NCI-H2029 treated with DMSO at 0.1 percent for 48 hours (cell line): Measurements from ENCODE around the gene TPPP.
A peak's percentile ranks its signal among the peaks of the same experiment; 100 is the strongest.

Experiments used
- DNase-seq: peaks from one replicate; lab custom pipeline; 2025; lab: John Stamatoyannopoulos, UW

Gene TPPP

DNA sequence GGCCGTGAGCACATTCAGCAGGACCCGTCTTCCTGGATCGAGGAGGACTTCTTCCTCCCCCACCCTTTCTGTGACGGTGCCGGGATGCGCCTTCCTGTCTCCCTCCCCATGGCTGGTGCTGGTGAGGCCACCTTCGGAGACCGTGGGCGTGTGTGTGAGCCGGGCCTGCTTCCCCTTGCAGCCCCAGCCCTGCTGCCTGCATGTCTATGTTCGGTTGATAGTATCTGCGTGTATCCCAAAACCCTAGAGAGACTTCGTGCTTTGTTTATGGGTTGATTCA is 68.3 kb downstream of the TPPP start:
- no peak for DNase-seq

DNA sequence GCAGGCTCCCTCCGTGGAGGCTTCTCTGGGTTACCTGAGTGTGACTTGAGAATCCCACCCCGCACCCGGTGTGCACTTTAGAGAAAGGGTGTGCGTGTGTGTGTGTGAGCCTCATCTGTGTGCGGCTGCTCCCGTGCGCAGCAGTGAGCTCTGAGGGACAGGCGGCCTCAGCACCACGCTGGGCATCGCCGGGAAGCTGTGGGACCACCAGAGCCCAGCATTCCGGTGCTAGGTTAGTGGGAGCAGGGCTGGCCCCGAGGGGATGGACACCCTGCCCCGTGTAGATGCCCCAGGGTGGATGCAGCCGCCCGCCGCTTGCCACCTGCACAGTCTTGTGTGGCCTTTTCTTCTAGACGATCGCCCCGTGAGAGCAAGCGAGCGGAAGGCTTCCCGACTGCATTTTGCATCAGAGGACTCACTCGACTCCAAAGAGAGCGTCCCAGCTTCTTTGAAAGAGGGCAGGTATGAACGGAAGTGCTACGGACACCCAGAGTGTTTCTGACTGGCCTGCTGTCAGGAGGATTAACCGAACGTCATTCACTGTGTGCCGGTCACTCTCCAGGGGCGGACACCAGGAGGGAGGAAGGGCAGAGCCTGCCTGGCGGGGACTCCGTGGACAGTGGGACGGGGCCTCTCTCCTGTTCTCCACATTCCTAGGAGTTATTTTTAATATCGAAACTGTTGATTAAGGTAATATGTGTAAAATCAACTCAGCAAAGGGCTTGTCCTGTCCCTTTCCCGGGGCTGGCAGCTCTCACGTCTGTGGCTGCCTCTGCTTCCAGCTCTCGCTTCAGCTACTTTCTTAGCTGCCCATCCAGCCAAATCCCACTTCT is 68.8 kb downstream of the TPPP start:
- no peak for DNase-seq

DNA sequence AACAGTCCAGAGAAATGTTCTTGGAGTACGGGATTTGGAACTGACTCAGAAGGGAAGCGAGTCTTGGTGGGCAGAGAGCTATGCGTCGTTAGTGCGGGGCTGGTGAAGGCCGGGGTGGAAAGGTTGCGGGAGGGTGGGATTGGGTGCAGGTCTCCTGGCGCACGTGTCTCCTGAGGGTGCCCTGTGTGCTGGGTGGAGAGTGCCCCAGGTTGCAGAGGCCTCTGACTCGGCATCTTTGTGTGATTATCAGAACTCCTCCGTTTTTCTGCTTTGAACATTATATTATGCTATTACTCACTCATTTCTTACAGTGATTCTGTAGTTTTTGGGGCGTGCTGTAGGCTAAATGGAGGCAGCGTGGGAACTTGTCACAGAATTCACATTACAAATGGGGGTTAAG is 69.6 kb downstream of the TPPP start:
- no peak for DNase-seq

DNA sequence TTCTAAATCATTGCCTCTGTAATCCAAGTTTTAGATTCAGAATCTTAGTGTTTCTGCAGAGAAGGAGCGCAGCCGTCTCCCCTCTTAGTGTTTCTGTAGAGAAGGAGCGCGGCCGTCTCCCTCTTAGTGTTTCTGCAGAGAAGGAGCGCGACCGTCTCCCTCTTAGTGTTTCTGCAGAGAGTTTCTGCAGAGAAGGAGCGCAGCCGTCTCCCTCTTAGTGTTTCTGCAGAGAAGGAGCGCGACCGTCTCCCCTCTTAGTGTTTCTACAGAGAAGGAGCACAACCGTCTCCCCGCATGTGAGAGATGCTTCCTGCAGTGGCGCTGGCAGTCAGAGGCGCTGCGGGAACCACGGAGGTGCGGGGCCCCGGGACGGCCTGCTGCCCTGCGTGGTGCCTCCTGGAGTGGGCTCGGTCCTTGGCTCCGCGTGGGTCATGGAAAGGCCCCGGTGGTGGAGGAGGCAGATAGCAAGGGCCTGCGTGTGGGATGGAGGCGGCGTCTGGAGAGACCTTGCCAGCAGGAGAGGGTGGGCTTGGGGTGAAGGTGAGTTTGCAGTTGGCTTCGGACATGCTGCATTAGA is 70.1 kb downstream of the TPPP start:
- DNase-seq, result no peak

DNA sequence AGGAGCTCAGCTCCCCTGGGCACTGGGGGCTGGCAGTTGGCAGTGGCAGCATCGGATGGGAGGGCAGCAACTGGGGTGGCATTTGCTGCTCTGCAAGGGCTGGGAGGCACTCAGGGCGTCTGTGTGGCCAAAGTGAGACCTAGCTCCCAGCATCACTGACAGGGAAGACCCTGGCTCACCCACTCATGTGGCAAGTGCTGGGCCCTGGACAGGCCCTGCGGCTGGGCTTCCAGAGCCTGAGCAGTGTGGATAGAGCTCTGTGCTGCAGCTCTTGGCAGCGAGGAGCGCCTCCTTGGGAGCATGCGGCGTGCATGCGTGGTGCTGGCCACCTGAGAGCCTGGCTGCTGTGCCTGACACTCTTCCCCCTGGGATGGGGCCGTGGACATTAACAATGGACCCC is 70.8 kb downstream of the TPPP start:
- DNase-seq, result no peak

DNA sequence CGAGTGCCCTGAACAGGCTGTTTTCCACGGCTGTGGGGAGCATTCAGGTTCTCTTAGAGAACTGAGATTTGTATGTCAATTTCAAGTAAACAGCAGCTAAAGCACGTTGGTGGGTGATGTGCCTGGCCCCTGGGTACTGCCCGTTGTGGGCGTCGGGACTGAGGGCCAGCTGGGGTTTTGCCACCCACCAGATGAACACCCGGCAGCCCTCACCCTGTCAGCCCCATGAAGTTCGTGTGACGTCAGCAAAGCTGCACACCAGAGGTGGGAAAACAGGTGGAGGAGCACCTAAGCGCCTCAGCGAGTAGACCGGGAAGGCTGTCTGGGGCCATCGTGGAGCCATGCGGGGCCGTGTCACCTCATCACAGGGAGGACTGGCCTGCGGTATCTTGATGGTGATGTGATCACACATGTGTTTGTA is 71.8 kb downstream of the TPPP start:
- DNase-seq, result no peak

DNA sequence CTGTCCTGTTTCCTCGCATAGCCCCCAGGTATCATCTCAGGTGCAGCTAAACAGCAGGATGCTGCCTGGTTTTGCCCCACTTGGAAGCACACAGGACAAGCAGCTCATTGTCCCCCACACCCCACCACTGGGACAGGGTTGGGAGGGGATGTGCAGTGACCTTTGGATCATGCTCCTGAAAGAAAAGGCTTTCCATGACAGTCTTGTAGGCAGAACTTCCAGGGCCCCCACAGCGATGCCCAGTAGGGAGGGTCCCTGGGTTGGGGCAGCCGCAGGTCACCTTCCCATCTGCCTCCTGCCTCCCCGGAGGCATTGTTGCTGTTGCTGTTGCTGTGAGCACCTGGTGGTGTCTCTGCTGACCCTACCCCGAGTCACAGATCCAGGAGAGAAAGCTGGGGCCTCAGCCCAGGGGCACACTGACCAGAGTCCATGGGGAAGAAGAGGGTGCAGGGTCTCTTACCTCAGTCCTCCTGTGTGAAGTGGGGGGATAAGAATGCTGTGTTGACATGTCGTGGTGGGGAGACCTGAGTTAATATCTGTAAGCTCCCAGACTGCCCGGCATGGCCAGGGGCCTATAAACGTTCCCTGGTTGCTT is 72.5 kb downstream of the TPPP start:
- no peak for DNase-seq

DNA sequence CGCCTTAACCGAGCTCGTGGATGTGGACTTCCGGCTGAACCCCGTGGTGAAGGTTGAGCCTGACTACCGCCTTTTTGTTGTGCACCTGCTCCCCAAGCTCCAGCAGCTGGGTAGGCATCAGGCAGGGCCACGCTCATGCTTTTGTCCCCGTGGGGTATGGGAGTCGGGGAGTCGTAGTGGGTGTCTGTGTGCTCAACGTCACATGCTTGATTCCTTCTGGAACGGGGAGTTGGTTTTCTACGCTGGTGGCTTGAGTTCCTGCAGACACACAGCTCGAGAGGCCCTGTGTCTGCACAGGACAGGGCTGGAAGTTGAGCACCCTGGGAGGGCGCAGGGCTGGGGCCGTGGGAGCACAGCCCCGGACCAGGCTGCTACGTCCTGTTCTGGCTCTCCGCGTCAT is 73.0 kb downstream of the TPPP start:
- no peak for DNase-seq

DNA sequence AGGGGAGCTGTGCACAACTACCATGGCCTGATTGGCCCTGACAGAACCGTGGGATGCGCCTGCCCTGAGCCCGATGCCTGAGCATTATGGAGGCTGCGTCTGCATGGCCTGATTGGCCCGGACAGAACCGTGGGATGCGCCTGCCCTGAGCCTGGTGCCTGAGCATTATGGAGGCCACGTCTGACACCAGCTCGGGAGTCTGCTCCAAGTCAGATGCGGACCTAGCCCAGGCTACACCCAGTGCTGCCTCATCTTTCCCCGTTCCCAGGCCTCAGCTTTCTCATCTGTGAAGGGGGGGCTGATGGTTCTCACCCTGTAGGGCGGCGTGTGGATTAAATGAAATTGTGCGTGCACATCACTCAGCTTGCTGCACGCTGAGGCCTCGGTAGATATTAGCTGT is 73.7 kb downstream of the TPPP start:
- DNase-seq, result no peak

DNA sequence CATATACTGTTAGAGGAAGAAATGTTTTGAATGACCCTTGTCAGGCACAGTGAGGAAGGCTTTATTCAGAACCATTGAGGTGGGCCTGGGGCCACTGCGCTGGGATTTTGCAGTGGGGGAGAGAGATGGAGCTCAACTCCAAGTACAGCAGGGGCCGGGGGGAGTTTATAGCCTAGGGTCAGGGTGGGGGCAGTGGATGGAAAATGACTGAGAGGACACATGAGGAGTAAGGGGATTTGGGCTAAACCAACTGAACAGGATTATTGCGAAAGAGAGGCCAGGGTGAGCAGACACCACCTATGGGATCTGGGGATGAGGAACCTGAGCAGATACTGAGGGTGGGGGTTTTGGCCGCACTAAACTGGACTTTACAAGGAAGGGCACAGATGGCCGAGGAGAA is 74.7 kb downstream of the TPPP start:
- no peak for DNase-seq

DNA sequence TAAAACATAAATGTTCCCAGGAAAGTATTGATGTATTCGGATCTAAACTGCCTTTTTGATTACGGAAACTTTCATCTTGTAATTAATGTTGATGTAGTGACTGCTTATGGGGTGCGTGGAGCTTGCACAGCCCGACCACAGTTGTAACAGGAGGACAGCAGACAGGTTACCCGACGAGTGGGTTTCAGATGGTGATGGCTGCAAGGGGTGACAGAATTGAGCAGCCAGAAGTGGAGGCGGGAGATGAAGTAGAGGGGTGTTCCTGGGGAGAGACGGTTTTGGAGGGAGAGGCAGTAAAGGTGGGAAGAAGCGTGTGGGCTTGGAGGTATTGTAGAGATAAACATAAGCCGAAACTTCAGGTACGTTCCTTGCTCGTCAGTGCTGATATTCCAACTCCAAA is 75.3 kb downstream of the TPPP start:
- no peak for DNase-seq

DNA sequence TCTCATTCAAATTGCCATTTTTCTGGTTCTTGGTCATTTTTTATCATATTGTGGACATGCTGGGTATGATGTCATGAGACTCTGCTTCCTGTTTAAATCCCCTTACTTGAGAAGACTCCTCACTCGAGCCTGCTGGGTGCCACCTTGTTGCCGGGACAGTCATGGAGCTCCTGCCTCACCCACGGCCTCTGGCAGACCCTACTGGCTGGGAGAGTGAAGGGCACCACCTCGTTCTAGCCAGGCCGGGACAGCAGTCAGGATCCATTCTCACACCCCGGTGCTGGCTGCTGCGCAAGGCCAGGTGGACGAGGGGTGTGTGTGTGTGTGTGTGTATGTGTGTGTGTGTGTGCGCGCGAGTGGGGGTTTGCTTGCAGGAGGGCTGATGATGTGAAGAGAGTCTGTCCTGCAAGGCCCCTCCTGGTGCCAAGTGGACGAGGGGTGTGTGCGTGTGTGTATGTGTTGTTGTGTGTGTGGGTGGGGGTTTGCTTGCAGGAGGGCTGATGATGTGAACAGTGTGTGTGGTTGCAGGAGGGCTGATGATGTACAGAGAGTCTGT is 76.6 kb downstream of the TPPP start:
- no peak for DNase-seq

DNA sequence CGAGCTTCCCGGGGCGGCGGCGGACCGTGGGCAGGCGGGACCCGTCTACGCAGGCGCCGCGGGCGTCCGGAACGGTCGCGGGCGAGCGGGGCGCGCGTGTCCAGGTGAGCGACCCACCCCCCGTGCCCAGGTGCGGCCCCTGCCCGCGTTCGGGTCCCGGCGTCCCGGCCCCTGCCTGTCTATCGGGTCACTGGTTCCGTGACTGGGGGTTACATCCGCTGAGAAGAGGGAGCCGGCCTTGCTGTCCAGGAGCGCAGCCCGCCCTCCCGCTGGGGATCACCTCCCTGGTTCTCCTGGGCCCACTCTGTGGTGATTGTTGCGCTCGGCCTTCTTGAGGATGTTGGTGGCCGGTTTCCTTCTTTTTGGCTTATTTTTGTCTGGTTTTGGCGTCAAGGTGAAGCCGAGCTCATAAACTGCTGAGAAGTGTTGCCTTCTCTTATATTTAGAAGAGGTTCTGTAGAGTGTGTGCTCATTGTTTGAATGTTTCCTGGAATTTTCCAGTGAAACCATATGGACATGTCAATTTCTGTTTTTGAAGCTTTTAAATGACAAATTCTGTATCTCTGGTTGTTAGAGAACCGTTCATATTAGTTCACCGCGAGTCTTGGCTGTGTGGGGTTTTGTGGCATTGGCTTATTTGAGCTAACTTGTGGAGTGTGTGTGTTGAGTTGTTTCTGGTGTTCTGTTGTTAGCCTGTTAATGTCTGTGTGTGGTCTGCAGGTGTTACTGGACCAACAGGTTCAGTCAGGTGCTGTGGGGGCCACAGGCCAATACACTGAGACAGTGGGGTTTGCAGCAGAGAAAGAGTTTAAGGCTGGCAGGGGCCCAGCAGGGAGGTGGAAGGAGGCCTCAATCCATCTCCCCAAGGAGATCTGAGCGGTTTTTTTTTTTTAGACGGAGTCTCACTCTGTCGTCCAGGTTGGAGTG is 80.4 kb downstream of the TPPP start:
- no peak for DNase-seq

DNA sequence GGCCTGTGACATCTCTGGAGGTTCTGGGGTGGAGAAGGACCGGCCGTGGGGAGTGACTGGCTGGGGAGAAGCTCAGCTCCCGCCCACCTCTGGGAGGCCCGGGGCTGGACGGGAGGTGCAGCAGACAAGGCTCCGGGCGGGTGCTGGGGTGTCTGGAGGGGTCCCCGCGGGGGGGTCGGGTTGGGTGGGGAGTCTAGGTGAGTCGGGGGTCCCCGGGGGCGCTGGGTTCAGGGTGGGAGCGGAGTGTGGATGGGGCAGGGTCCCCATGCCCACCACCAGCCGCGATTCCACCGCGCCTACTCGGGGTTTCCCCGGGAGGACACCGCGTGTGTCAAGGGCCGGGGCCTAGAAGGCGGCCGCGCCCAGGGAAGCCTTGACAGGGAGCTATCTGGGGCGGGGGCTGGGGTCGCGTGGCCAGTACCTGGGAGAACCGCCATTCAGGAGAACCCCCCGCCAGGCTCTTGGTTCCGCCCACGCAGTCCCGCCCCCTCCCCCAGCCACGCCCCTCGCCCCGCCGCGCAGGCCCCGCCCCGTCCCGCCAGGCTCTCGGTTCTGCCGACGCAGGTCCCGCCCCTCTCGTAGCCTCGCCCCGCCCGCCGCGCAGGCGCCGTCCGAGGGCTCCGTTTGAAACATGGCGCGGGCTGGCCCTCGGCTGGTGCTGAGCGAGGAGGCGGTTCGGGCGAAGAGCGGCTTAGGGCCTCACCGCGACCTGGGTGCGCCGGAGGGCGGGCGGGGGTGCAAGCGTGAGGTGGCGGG is 81.2 kb downstream of the TPPP start, which contains the start of gene CEP72:
Gene CEP72, plus strand, starts transcription at position 610 of the 756 bp plus-strand sequence. Its CDS starts 22 bp downstream, at position 632.
- peak; percentile 45 for DNase-seq

DNA sequence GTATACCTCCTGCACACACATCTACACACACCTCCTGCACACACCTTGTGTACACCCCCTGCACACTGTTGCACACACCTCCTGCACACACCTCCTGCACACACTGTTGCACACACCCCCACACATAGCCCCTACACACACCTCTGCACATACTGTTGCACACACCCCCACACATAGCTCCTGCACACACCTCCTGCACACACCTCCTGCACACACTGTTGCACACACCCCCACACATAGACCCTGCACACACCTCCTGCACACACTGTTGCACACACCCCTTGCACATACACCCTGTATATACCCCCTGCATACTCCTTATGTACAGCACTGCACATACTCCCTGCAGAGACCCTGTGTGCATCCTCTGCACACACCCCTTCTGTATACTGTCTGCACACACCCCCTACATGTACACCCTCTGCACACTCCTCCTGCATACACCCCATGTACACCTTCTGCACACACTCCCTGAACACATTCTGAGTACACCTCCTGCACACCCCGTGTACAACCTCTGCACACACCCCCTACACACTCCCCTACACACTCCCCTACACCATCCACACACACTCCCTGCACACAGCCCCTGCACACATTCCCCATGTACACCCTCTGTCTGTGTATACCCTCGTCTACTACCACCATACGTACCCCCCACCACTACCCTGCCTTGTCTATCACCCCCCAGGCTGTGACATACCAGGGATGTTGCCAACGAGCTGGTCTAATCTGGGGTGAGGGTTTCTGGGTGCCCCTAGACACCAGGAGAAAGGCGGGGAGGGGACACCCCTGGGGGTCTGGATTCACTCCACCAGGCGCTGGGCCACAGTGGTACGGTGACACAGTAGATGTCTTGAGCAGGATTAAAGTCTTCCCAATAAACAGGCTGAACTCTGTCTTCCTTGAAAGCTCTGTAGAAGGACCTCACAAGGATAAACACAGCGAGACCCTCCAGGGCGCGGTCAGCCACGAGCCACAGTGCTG is 82.1 kb downstream of the TPPP start:
- no peak for DNase-seq

DNA sequence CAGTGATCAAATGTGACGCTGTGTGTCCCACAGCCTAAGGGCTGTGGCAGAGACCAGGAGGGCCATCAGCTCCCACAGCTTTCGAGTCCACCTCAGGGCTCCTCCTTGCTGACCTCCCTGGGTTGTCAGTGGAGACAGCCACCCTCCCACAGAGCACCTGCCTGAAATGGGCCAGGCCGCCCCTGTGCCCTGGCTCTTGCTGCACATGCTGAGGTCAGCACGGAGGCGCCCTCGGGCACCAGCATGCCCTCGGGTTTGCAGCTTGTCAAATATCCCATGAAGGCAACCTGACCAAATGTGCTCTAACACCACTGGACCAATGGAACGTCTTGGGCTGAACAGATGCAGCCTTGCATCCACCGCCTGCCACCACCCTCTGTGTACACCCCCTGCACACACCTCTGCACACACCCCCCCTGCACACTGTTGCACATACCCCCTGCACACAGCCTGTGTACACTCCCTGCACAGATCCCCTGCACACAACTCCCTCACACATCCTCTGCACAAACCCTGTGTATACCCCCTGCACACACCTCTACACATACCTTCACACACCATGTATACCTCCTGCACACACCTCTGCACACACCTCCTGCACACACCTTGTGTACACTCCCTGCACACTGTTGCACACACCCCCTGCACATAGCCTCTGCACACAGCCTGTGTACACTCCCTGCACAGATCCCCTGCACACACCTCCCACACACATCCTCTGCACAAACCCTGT is 83.0 kb downstream of the TPPP start:
- DNase-seq, result no peak
